HEK293 (cell line): ENCODE measurements around the gene ASMT.
"Not testable (repeated sequence)": the region's sequence is repeated elsewhere in the genome, so short reads cannot be mapped to it uniquely, and the experiment has no call there.

Experiments
- CTCF ChIA-PET: fragments of 350-600 bp; formaldehyde crosslinking; extraction: SDS; loops from one replicate; lab custom pipeline; 2021; ENCODE audit warnings: antibody characterized with exemption; lab: Yijun Ruan, JAX
- POLR2A ChIA-PET: fragments of 300-600 bp; formaldehyde crosslinking; extraction: SDS; loops from one replicate; lab custom pipeline; 2020; ENCODE audit warnings: antibody characterized with exemption, inconsistent platforms; lab: Yijun Ruan, JAX
- H3K27ac ChIP-seq: fragments of 200-500 bp; sonication (Bioruptor generic); 2 replicates; pipeline ENCODE4 v1.5.1; 2014; ENCODE audit warnings: low read depth, low read length, control low read depth, inconsistent platforms; ENCODE audit errors: extremely low read depth
- H3K36me3 ChIP-seq, 2 experiments: fragments of 200-500 bp in 1 of 2; sonication (Bioruptor generic) in 1 of 2; 1 replicate in 1 of 2; 2 replicates in 1 of 2; pipeline ENCODE4 v1.5.1; 2014 to 2017; ENCODE audit warnings: inconsistent platforms in 2 of 2, low read length in 2 of 2; ENCODE audit not compliant: control insufficient read depth in 2 of 2, insufficient read depth in 1 of 2
- H3K4me1 ChIP-seq: fragments of 200-500 bp; sonication (Bioruptor generic); 2 replicates; pipeline ENCODE4 v1.5.1; 2014; ENCODE audit warnings: mild to moderate bottlenecking, low read length, inconsistent platforms; ENCODE audit not compliant: control insufficient read depth, insufficient read depth
- H3K4me3 ChIP-seq: 2 replicates; pipeline ENCODE4 v1.5.1; 2011; ENCODE audit warnings: low read depth, mild to moderate bottlenecking, control low read depth, low read length, moderate library complexity
- H3K9me3 ChIP-seq: fragments of 200-500 bp; sonication (Bioruptor generic); 2 replicates; pipeline ENCODE4 v1.5.1; 2014; ENCODE audit warnings: low read depth, low read length, inconsistent platforms; ENCODE audit not compliant: control insufficient read depth, insufficient read depth
- EGR2 ChIP-seq: fragments of 450-650 bp; formaldehyde crosslinking; IDR thresholded peaks from 2 replicates; pipeline ENCODE4 v1.5.1; 2016; ENCODE audit warnings: low read depth, missing biosample characterization, missing genetic modification characterization
- GLI2 ChIP-seq: fragments of 450-650 bp; formaldehyde crosslinking; IDR thresholded peaks from 2 replicates; pipeline ENCODE4; 2017; ENCODE audit warnings: missing biosample characterization, missing genetic modification characterization, low read depth, borderline replicate concordance
- YY2 ChIP-seq: fragments of 450-650 bp; formaldehyde crosslinking; IDR thresholded peaks from 2 replicates; pipeline ENCODE4 v1.5.1; 2016; ENCODE audit warnings: missing biosample characterization, missing genetic modification characterization
- ZBTB1 ChIP-seq: fragments of 450-650 bp; formaldehyde crosslinking; IDR thresholded peaks from 2 replicates; pipeline ENCODE4 v1.5.1; 2016; ENCODE audit warnings: missing biosample characterization, missing genetic modification characterization
- ZBTB17 ChIP-seq: fragments of 450-650 bp; formaldehyde crosslinking; IDR thresholded peaks from 2 replicates; pipeline ENCODE4 v1.5.1; 2016; ENCODE audit warnings: missing biosample characterization, missing genetic modification characterization
- ZBTB48 ChIP-seq: fragments of 450-650 bp; formaldehyde crosslinking; IDR thresholded peaks from 2 replicates; pipeline ENCODE4 v1.5.1; 2016; ENCODE audit warnings: missing biosample characterization, missing genetic modification characterization
- ZNF10 ChIP-seq: fragments of 450-650 bp; formaldehyde crosslinking; IDR thresholded peaks from 2 replicates; pipeline ENCODE4 v1.5.1; 2017; ENCODE audit warnings: missing biosample characterization, missing genetic modification characterization
- ZNF174 ChIP-seq: fragments of 450-650 bp; formaldehyde crosslinking; IDR thresholded peaks from 2 replicates; pipeline ENCODE4 v1.5.0; 2017; ENCODE audit warnings: missing biosample characterization, mild to moderate bottlenecking, missing genetic modification characterization
- ZNF366 ChIP-seq: fragments of 450-650 bp; formaldehyde crosslinking; conservative IDR thresholded peaks from 2 replicates; pipeline ENCODE4 v1.5.1; 2016; ENCODE audit warnings: missing biosample characterization, missing genetic modification characterization
- ZNF426 ChIP-seq: fragments of 450-650 bp; formaldehyde crosslinking; IDR thresholded peaks from 2 replicates; pipeline ENCODE4 v1.5.1; 2017; ENCODE audit warnings: missing biosample characterization, missing genetic modification characterization, mild to moderate bottlenecking, inconsistent platforms, moderate library complexity
- ZNF548 ChIP-seq: fragments of 450-650 bp; formaldehyde crosslinking; IDR thresholded peaks from 2 replicates; pipeline ENCODE4 v1.5.1; 2016; ENCODE audit warnings: missing biosample characterization, missing genetic modification characterization
- ZNF560 ChIP-seq: fragments of 450-650 bp; formaldehyde crosslinking; IDR thresholded peaks from 2 replicates; pipeline ENCODE4 v1.5.1; 2017; ENCODE audit warnings: missing biosample characterization, missing genetic modification characterization, borderline replicate concordance
- ZNF658 ChIP-seq: fragments of 450-650 bp; formaldehyde crosslinking; IDR thresholded peaks from 2 replicates; pipeline ENCODE4; 2016; ENCODE audit warnings: missing biosample characterization, missing genetic modification characterization
- ZNF785 ChIP-seq: fragments of 450-650 bp; formaldehyde crosslinking; IDR thresholded peaks from 2 replicates; pipeline ENCODE4 v1.5.1; 2016; ENCODE audit warnings: missing biosample characterization, missing genetic modification characterization
- TF ChIP-seq, protein P1 (sequence below): fragments of 450-650 bp; formaldehyde crosslinking; IDR thresholded peaks from 2 replicates; pipeline ENCODE4 v1.5.1; 2016; ENCODE audit warnings: missing biosample characterization, missing genetic modification characterization
- TF ChIP-seq, protein P2 (sequence below): fragments of 450-650 bp; formaldehyde crosslinking; IDR thresholded peaks from 2 replicates; pipeline ENCODE4 v1.5.1; 2016; ENCODE audit warnings: missing biosample characterization, missing genetic modification characterization

The ASMT gene

DNA sequence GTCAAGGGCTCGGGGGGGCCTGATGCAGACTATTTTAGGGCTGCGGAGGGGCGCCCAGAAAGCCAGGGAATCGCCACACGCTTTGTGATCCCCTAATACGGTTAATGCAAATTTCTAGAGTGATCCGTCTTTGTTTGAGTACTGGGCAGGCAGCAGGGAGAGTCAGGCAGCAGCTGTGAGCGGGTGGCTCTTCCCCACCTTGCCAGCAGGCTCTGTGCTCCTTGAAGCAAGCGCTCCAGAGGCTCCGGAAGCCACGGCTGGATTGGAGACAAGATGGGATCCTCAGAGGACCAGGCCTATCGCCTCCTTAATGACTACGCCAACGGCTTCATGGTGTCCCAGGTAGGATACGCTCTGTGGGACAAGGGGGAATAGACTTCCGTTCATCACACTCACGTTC lies at the start of gene ASMT:
Gene ASMT (plus strand): TSS at position 133 of the 400 bp plus-strand sequence. CDS start 141 bp downstream, at position 274.
- no peak within 1 kb of the TSS for H3K27ac ChIP-seq
- H3K4me3 ChIP-seq: no peak within 1 kb of the TSS
- TF ChIP-seq ZNF548 (tag by site-specific recombination) (no peak), ZNF10 (tag by site-specific recombination) (no peak), GLI2 (tag by site-specific recombination) (no peak)
- H3K9me3 ChIP-seq: no peaks in the 10 kb centered on the region
- ChIA-PET CTCF (no interaction called here), POLR2A (no interaction called here)
- no peaks in the 10 kb centered on the region for H3K4me1 ChIP-seq
- no peaks in the 10 kb centered on the region for H3K36me3 ChIP-seq

DNA sequence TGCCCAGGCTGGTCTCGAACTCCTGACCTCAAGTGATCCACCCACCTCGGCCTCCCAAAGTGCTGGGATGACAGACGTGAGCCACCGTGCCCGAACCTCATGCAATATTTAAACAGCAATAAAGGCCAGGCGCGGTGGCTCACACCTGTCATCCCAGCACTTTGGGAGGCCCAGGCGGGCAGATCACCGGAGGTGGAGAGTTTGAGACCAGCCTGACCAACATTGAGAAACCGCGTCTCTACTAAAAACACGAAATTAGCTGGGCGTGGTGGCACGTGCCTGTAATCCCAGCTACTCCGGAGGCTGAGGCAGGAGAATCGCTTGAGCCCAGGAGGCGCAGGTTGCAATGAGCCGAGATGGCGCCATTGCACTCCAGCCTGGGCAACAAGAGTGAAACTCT lies 40.7 kb upstream of the ASMT start:
- POLR2A ChIA-PET, H3K4me1 ChIP-seq, CTCF ChIA-PET: not testable (repeated sequence)

GRCh38 chrX:1576201-1576992 lies 38.5 kb upstream of the ASMT start:
- TF ChIP-seq ZBTB48 (tag by site-specific recombination) (no peak), ZNF658 (tag by site-specific recombination) (no peak), ZNF174 (tag by site-specific recombination) (no peak), EGR2 (tag by site-specific recombination) (no peak), ZBTB1 (tag by site-specific recombination) (no peak), YY2 (tag by site-specific recombination) (no peak)
- TF ChIP-seq, protein P1, sequence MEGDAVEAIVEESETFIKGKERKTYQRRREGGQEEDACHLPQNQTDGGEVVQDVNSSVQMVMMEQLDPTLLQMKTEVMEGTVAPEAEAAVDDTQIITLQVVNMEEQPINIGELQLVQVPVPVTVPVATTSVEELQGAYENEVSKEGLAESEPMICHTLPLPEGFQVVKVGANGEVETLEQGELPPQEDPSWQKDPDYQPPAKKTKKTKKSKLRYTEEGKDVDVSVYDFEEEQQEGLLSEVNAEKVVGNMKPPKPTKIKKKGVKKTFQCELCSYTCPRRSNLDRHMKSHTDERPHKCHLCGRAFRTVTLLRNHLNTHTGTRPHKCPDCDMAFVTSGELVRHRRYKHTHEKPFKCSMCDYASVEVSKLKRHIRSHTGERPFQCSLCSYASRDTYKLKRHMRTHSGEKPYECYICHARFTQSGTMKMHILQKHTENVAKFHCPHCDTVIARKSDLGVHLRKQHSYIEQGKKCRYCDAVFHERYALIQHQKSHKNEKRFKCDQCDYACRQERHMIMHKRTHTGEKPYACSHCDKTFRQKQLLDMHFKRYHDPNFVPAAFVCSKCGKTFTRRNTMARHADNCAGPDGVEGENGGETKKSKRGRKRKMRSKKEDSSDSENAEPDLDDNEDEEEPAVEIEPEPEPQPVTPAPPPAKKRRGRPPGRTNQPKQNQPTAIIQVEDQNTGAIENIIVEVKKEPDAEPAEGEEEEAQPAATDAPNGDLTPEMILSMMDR (tag by site-specific recombination): no peak
- CTCF ChIA-PET: no interaction called here
- no peaks in the 10 kb centered on the region for H3K9me3 ChIP-seq
- no peaks in the 10 kb centered on the region for H3K36me3 ChIP-seq
- no peaks in the 10 kb centered on the region for H3K4me1 ChIP-seq
- no peak overlapping the region for H3K27ac ChIP-seq
- POLR2A ChIA-PET: no interaction called here
- H3K4me3 ChIP-seq: no peak overlapping the region

More for the DNA sequence above, 40.7 kb upstream of the ASMT start:
- H3K36me3 ChIP-seq, H3K27ac ChIP-seq, H3K4me3 ChIP-seq, H3K9me3 ChIP-seq: not testable (repeated sequence)

GRCh38 chrX:1577845-1578244 lies 37.0 kb upstream of the ASMT start:
- Histone ChIP-seq H3K27ac (no peak overlapping the region), H3K4me1 (no peaks in the 10 kb centered on the region), H3K36me3 (no peaks in the 10 kb centered on the region), H3K9me3 (no peaks in the 10 kb centered on the region), H3K4me3 (no peak overlapping the region)
- POLR2A ChIA-PET: no interaction called here
- TF ChIP-seq ZNF785 (no peak), ZNF560 (tag by site-specific recombination) (0 out of 2 replicates have a peak, but pooled peaks have one; percentile 6), ZNF426 (tag by site-specific recombination) (no peak), ZNF366 (peak; percentile 69; the same call in 1 of the 2 replicates), ZBTB17 (peak; percentile 72)
- TF ChIP-seq, protein P2, sequence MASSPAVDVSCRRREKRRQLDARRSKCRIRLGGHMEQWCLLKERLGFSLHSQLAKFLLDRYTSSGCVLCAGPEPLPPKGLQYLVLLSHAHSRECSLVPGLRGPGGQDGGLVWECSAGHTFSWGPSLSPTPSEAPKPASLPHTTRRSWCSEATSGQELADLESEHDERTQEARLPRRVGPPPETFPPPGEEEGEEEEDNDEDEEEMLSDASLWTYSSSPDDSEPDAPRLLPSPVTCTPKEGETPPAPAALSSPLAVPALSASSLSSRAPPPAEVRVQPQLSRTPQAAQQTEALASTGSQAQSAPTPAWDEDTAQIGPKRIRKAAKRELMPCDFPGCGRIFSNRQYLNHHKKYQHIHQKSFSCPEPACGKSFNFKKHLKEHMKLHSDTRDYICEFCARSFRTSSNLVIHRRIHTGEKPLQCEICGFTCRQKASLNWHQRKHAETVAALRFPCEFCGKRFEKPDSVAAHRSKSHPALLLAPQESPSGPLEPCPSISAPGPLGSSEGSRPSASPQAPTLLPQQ (tag by site-specific recombination): no peak
- CTCF ChIA-PET: no interaction called here
